ACC112 (cell line): ENCODE data around the gene SLC25A28.
"Not testable (repeated sequence)": the region's sequence is repeated elsewhere in the genome, so short reads cannot be mapped to it uniquely, and the experiment has no call there.

ENCODE experiments used
- H2AFZ ChIP-seq: fragments of 200-600 bp; sonication (generic); one replicate; pipeline ENCODE4 v1.6.0; 2017; ENCODE audit warnings: antibody characterized with exemption, low read length; ENCODE audit not compliant: unreplicated experiment
- H3K27ac ChIP-seq: fragments of 200-600 bp; sonication (generic); 2 replicates; pipeline ENCODE4 v1.5.1; 2014; ENCODE audit warnings: low read depth, mild to moderate bottlenecking, antibody characterized with exemption, low read length, moderate library complexity
- H3K27me3 ChIP-seq: fragments of 200-600 bp; sonication (generic); 2 replicates; pipeline ENCODE4 v1.6.1; 2014; ENCODE audit warnings: mild to moderate bottlenecking, antibody characterized with exemption, low read length, moderate library complexity, mixed read lengths; ENCODE audit not compliant: insufficient read depth
- H3K36me3 ChIP-seq: fragments of 200-600 bp; sonication (generic); 2 replicates; pipeline ENCODE4 v1.6.1; 2016; ENCODE audit warnings: mild to moderate bottlenecking, antibody characterized with exemption, low read length, moderate library complexity, mixed read lengths; ENCODE audit not compliant: insufficient read depth
- H3K4me1 ChIP-seq: fragments of 200-600 bp; sonication (generic); one replicate; pipeline ENCODE4 v1.6.1; 2016; ENCODE audit warnings: low read length, mixed read lengths; ENCODE audit not compliant: insufficient read depth, unreplicated experiment, control insufficient read depth
- H3K4me3 ChIP-seq: fragments of 200-600 bp; sonication (generic); 2 replicates; pipeline ENCODE4 v1.5.1; 2014; ENCODE audit warnings: mild to moderate bottlenecking, low read depth, low read length
- H3K79me2 ChIP-seq: fragments of 200-600 bp; sonication (generic); one replicate; pipeline ENCODE4 v1.6.0; 2016; ENCODE audit warnings: low read length; ENCODE audit not compliant: control insufficient read depth, unreplicated experiment, insufficient read depth

The SLC25A28 gene

DNA sequence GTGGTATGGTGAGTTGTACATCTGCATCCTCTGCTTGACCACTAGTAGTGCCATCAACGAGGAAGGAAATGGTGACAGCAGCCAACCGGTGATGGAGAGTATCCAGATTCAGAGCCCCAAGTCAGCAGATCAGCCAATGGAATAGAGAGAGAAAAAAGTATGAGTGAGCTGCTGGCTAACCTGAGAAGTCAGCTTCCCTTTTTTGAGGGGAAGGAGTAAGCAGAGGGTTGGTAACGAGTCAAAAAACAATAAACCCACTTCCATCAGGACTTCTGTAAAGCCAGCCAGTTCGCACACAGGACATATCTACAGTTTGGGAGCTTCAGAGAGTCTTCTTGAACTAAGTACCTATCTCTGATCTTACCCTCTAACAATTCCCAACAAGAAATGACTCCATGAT lies 8.9 kb downstream of the SLC25A28 start:
- Histone ChIP-seq H2AFZ (no peak overlapping the region), H3K36me3 (peaks cover 18% of the 10 kb centered on the region; the same call in 1 of the 2 replicates), H3K27ac (no peak overlapping the region), H3K4me3 (no peak overlapping the region), H3K27me3 (no peaks in the 10 kb centered on the region), H3K79me2 (peaks cover 21% of the 10 kb centered on the region), H3K4me1 (no peaks in the 10 kb centered on the region)

DNA sequence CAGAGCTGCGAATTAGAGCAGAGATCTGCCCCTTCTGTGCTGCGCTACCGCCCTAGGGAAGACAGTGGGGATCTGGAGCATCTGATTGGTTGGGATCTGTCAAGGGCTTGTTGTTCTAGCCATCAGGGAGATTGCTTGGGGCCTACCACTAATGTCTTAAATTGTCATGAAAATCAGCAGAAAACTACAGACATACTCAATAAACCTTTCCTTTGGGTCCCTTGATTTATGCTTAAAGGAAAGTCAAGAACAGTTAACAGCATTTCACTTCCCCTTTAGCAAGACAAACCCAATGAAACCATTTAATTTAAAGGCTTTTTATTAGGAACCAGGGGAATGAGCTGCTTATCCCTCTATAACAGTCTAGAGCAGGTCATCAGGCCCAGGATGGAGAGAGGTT lies 10.0 kb downstream of the SLC25A28 start:
- no peaks in the 10 kb centered on the region for H3K4me1 ChIP-seq
- H3K27ac ChIP-seq, result no peak overlapping the region
- H3K27me3 ChIP-seq, result no peaks in the 10 kb centered on the region
- peaks cover 18% of the 10 kb centered on the region; the same call in 1 of the 2 replicates for H3K36me3 ChIP-seq
- no peak overlapping the region for H3K4me3 ChIP-seq
- H3K79me2 ChIP-seq, result peaks cover 10% of the 10 kb centered on the region
- no peak overlapping the region for H2AFZ ChIP-seq

DNA sequence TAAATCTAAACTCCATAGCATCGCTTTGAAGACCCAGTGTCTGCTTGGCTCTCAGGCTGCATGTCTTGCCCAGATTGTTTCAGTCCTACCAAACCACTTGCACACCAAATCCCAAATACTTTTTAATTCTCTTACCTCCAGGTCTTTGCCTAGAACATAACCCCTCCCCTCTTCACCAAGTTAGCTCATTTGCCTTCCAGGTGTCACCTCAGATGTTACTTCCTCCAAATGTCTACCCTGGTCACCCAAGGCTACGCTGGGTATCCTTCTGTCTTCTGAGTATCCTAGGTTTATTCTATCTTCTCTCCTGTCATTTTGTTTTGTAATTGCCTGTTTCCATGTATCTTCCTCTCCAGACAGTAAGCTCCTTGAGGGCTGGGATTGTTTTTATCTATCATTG lies 11.1 kb downstream of the SLC25A28 start:
- no peak overlapping the region for H3K4me3 ChIP-seq
- no peak overlapping the region for H2AFZ ChIP-seq
- peaks cover 18% of the 10 kb centered on the region; the same call in 1 of the 2 replicates for H3K36me3 ChIP-seq
- H3K4me1 ChIP-seq, result no peaks in the 10 kb centered on the region
- peaks cover 2% of the 10 kb centered on the region for H3K79me2 ChIP-seq
- no peaks in the 10 kb centered on the region for H3K27me3 ChIP-seq
- H3K27ac ChIP-seq, result no peak overlapping the region

DNA sequence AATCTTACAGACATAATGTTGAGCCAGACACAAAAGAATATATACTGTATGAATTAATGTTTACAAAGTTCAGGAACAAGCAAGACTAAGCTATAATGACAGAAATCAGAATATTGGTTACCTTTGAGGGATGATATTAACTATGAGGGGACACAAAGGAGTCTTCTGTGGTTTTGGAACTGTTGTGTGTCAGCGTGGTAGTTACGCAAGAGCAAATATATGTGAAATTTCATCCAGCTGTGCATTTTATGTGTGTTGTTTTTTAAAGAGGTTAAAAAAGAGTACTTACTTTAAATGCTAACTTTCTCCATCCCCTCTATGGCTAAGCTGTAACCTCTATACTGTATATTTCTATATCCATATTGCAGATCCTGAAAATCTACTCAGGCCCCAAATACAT lies 14.9 kb downstream of the SLC25A28 start:
- Histone ChIP-seq H3K4me3 (no peak overlapping the region), H3K27ac (no peak overlapping the region), H3K4me1 (no peaks in the 10 kb centered on the region), H3K79me2 (no peaks in the 10 kb centered on the region), H3K27me3 (no peaks in the 10 kb centered on the region), H2AFZ (no peak overlapping the region), H3K36me3 (0 out of 2 replicates have a peak, but pooled peaks cover 3% of the 10 kb centered on the region)

DNA sequence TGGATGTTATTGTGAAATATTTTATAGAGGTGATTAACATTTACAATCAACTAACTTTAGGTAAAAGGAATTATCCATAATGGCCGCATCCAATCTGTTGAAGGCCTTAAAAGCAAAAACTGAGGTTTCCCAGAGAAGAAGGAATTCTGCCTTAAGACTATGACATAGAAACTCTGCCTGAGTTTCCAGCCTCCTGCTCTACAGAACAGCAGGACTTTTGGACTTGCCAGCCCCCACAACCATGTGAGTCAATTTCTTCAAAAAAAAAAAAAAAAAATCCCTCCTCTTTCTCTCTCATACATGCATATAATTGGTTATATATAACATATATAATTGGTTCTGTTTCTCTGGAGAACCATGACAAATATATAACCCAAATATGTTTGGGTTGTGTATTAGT lies 15.4 kb downstream of the SLC25A28 start:
- Histone ChIP-seq H3K4me1 (no peaks in the 10 kb centered on the region), H3K36me3 (no peaks in the 10 kb centered on the region), H3K27me3 (no peaks in the 10 kb centered on the region), H3K27ac (no peak overlapping the region), H2AFZ (no peak overlapping the region), H3K79me2 (no peaks in the 10 kb centered on the region), H3K4me3 (no peak overlapping the region)

DNA sequence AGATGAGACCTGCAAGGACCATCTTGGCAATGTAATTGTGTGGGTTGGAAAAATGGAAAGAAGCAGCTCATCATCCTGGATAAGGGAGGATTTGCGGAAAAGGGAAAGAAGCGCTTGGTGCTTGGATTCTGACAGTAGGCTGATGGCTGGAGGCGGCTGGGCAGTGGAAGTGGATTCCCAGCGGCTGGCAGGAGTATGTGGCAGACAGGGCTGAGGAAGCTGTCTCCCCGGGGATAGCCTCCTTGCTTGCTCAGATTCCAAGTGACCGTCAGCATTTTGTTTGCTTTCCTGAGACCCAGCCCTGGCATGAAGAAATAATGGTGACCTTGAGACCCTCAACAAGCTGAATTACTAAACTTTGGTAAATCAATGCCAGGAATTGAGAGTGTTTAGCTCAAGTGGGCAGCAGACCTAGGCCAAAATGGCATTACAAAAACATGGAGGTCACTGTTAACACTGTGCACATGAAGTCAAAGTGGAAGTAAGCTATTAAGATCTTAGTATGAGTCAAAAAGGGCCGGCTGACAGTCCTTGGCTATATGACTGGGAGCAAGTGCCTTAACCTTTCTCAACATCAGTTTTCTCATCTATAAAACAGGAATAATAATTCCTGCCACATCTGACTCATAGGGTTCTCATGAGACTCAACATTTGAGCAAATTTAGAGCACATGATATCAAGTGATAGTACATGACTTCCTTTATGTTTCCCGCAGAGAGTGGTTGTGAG lies 21.3 kb downstream of the SLC25A28 start:
- Histone ChIP-seq H3K36me3 (no peaks in the 10 kb centered on the region), H3K27me3 (no peaks in the 10 kb centered on the region), H3K4me3 (no peak overlapping the region), H2AFZ (no peak overlapping the region), H3K79me2 (no peaks in the 10 kb centered on the region), H3K27ac (no peak overlapping the region), H3K4me1 (peaks cover 5% of the 10 kb centered on the region)

DNA sequence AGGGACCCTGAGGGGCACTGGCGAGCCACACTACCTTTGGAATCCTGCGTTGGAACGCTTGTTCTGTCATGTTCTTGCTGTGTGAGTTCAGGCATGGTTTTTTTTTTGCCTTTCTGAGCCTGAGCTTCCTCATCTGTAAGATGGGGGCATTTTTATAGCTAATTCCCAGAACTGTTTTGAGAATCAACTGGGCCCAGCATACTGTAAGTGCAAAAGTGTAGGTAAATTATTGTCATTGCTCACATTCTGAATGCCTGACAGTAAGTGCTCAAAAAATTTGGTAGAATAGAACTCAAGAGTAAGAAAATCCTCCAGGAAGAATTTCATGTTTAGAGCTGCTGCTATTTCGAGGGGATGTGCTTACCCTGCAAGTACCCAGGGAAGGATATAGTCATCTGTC lies 22.2 kb downstream of the SLC25A28 start:
- Histone ChIP-seq H3K79me2 (no peaks in the 10 kb centered on the region), H3K4me3 (no peak overlapping the region), H3K27me3 (no peaks in the 10 kb centered on the region), H3K36me3 (no peaks in the 10 kb centered on the region), H3K27ac (no peak overlapping the region), H2AFZ (no peak overlapping the region), H3K4me1 (peaks cover 5% of the 10 kb centered on the region)

DNA sequence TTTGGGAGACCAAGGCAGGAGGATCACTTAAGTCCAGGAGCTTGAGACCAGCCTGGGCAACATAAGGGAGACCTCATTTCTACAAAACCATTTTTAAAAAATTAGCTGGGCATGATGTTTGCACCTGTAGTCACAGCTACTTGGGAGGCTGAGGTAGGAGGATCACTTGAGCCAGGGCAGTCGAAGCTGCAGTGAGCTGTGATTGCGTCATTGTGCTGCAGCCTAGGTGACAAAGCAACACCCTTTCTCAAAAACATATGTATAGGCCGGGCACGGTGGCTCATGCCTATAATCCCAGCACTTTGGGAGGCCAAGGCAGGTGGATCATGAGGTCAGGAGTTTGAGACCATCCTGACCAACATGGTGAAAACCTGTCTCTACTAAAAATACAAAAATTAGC lies 23.5 kb downstream of the SLC25A28 start:
- not testable (repeated sequence) for H3K4me1 ChIP-seq, H3K4me3 ChIP-seq, H2AFZ ChIP-seq, H3K27ac ChIP-seq, H3K27me3 ChIP-seq, H3K79me2 ChIP-seq, H3K36me3 ChIP-seq

DNA sequence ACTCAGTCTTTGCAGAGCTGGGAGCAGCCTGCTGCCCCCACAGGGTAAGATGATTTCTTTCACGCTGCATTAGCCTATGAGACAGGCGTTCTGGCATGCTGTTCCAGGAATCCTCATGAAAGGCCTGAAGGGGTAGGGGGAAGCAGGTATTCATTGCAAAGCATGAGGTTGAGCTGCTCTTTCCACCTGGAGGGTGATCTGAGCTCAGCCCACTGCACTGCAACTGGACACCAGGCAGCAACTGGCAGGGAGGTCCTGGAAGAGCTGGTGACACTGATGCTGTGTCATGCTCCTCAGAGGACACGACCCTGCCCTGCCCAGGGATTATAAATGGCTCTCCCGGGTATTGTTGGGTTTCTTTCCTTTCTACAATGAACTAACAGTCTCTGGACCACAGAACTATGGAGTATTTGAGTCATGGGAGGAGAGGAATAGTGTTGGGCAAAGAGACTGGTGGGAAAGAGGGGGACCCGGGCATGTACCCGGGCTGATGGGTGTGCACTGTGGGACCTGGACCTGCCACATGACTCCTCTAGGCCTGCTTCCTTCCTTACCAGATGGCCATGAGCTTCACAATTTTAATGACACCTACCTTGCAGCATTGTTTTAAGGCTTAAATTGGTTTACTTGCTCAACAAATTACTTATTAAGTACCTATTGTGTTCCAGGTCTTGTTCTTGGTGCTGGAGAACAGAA lies 24.3 kb downstream of the SLC25A28 start:
- no peak overlapping the region for H3K4me3 ChIP-seq
- no peak overlapping the region for H2AFZ ChIP-seq
- no peaks in the 10 kb centered on the region for H3K36me3 ChIP-seq
- no peaks in the 10 kb centered on the region for H3K27me3 ChIP-seq
- no peak overlapping the region for H3K27ac ChIP-seq
- no peaks in the 10 kb centered on the region for H3K79me2 ChIP-seq
- peaks cover 5% of the 10 kb centered on the region for H3K4me1 ChIP-seq

DNA sequence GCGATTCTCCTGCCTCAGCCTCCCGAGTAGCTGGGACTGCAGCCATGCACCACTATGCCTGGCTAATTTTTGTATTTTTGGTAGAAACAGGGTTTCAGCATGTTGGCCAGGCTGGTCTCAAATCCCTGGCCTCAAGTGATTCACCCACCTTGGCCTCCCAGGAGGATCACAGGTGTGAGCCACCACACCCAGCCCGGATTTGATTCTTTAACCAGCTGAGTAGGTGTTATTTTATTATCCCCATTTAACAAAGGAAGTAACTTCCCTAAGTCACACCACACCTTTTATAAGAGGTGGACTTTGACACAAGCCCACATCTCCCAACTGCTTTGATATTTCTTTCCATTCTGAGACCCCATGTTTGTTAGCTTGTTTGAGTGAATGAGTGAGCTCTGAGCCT lies 25.0 kb downstream of the SLC25A28 start:
- Histone ChIP-seq H2AFZ (no peak overlapping the region), H3K36me3 (no peaks in the 10 kb centered on the region), H3K27me3 (no peaks in the 10 kb centered on the region), H3K27ac (no peak overlapping the region), H3K4me3 (no peak overlapping the region), H3K79me2 (no peaks in the 10 kb centered on the region), H3K4me1 (peaks cover 5% of the 10 kb centered on the region)

DNA sequence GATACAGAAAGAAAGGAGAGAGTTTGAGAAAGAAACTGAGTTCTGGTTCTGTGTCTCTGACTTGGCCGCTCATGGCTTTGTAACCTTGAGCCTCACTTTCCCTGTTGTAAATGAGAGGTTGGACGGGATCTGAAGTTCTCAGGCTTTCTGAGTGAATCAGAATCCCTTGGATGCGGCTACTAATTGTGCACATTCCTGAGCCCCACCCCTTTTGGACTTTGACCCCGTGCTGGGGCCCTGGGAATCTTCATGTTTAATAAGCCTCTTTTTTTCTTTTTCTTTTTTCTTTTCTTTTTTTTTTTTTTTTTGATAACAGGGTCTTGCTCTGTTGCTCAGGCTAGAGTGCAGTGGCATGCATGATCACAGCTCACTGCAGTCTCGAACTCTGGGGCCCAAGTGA lies 26.9 kb downstream of the SLC25A28 start:
- H3K4me1 ChIP-seq, result no peaks in the 10 kb centered on the region
- no peak overlapping the region for H3K4me3 ChIP-seq
- no peaks in the 10 kb centered on the region for H3K36me3 ChIP-seq
- no peak overlapping the region for H2AFZ ChIP-seq
- H3K79me2 ChIP-seq, result no peaks in the 10 kb centered on the region
- H3K27ac ChIP-seq, result no peak overlapping the region
- H3K27me3 ChIP-seq, result no peaks in the 10 kb centered on the region
